MM.1S (cell line): ENCODE data around the gene NPTX1.

Experiments used
- DNase-seq: peaks from one replicate; pipeline ENCODE4 v3.0.0-alpha.2; 2015
- H2AFZ ChIP-seq: fragments of 300-600 bp; sonication (generic); 2 replicates; pipeline ENCODE4 v1.6.0; 2016; ENCODE audit warnings: antibody characterized with exemption, low read length
- H3F3A ChIP-seq: fragments of 300-600 bp; sonication (generic); 2 replicates; pipeline ENCODE4 v1.6.1; 2016; ENCODE audit warnings: mild to moderate bottlenecking, antibody characterized with exemption, low read length, moderate library complexity, mixed read lengths; ENCODE audit not compliant: insufficient read depth
- H3K27ac ChIP-seq: fragments of 300-600 bp; sonication (generic); 2 replicates; pipeline ENCODE4 v1.5.1; 2016; ENCODE audit warnings: mild to moderate bottlenecking, low read length
- H3K27me3 ChIP-seq: fragments of 300-600 bp; sonication (generic); replicated peaks from 2 replicates; pipeline ENCODE4 v1.6.0; 2016; ENCODE audit warnings: low read length; ENCODE audit not compliant: insufficient read depth
- H3K36me3 ChIP-seq: fragments of 300-600 bp; sonication (generic); replicated peaks from 2 replicates; pipeline ENCODE4 v1.6.1; 2016; ENCODE audit warnings: mild to moderate bottlenecking, low read length, mixed read lengths; ENCODE audit not compliant: insufficient read depth
- H3K4me1 ChIP-seq: fragments of 300-600 bp; sonication (generic); 2 replicates; pipeline ENCODE4 v1.6.1; 2016; ENCODE audit warnings: low read length, mixed read lengths
- H3K4me2 ChIP-seq: fragments of 300-600 bp; sonication (generic); 2 replicates; pipeline ENCODE4 v1.6.0; 2016; ENCODE audit warnings: low read depth, low read length
- H3K4me3 ChIP-seq: fragments of 300-600 bp; sonication (generic); 2 replicates; pipeline ENCODE4 v1.5.1; 2016; ENCODE audit warnings: low read length, mixed read lengths
- H3K79me2 ChIP-seq: fragments of 300-600 bp; sonication (generic); 2 replicates; pipeline ENCODE4 v1.6.1; 2016; ENCODE audit warnings: mixed run types, low read length, mixed read lengths
- H3K9ac ChIP-seq: fragments of 300-600 bp; sonication (generic); 2 replicates; pipeline ENCODE4 v1.6.1; 2016; ENCODE audit warnings: low read length, mixed read lengths
- H3K9me2 ChIP-seq: fragments of 300-600 bp; sonication (generic); replicated peaks from 2 replicates; pipeline ENCODE4 v1.6.1; 2016; ENCODE audit warnings: mild to moderate bottlenecking, low read length, mixed read lengths; ENCODE audit not compliant: insufficient read depth
- H3K9me3 ChIP-seq: fragments of 300-600 bp; sonication (generic); replicated peaks from 2 replicates; pipeline ENCODE4 v1.6.1; 2016; ENCODE audit warnings: mild to moderate bottlenecking, low read length, mixed read lengths; ENCODE audit not compliant: insufficient read depth
- H4K20me1 ChIP-seq: fragments of 300-600 bp; sonication (generic); 2 replicates; pipeline ENCODE4 v1.6.1; 2016; ENCODE audit warnings: mild to moderate bottlenecking, low read length, moderate library complexity, mixed read lengths; ENCODE audit not compliant: insufficient read depth
- CTCF ChIP-seq: fragments of 300-600 bp; sonication (generic); IDR thresholded peaks from 2 replicates; pipeline ENCODE4 v1.5.1; 2016; ENCODE audit warnings: antibody characterized with exemption, low read length, mixed read lengths
- EZH2 ChIP-seq: fragments of 300-600 bp; sonication (generic); optimal IDR thresholded peaks from 2 replicates; pipeline ENCODE3; 2017; ENCODE audit warnings: low read depth, mild to moderate bottlenecking, antibody characterized with exemption, low read length, mixed read lengths
- EZH2phosphoT487 ChIP-seq: fragments of 300-600 bp; sonication (generic); IDR thresholded peaks from 2 replicates; pipeline ENCODE4 v1.6.1; 2018; ENCODE audit warnings: antibody characterized with exemption, low read length

NPTX1 gene

GRCh38 chr17:80430446-80431245, 45.8 kb downstream of the NPTX1 start:
- TF ChIP-seq CTCF = no peak
- no peak for TF ChIP-seq EZH2
- no peak for TF ChIP-seq EZH2phosphoT487
- Histone ChIP-seq H2AFZ (no peak overlapping the region), H3K4me2 (no peak overlapping the region), H3K27ac (no peak overlapping the region), H3K9me3 (no peaks in the 10 kb centered on the region), H4K20me1 (no peaks in the 10 kb centered on the region), H3K36me3 (no peaks in the 10 kb centered on the region), H3K9ac (no peak overlapping the region), H3K4me1 (no peaks in the 10 kb centered on the region), H3K4me3 (no peak overlapping the region), H3K27me3 (peaks cover 84% of the 10 kb centered on the region), H3K79me2 (no peaks in the 10 kb centered on the region), H3F3A (no peaks in the 10 kb centered on the region), H3K9me2 (no peaks in the 10 kb centered on the region)
- no peak for DNase-seq

GRCh38 chr17:80429356-80430275, 46.8 kb downstream of the NPTX1 start:
- no peak overlapping the region for H3K4me2 ChIP-seq
- no peaks in the 10 kb centered on the region for H3F3A ChIP-seq
- H3K27ac ChIP-seq = no peak overlapping the region
- H3K36me3 ChIP-seq = no peaks in the 10 kb centered on the region
- H3K79me2 ChIP-seq = no peaks in the 10 kb centered on the region
- no peak overlapping the region for H3K4me3 ChIP-seq
- TF ChIP-seq EZH2 = no peak
- no peak for TF ChIP-seq CTCF
- no peak for TF ChIP-seq EZH2phosphoT487
- no peaks in the 10 kb centered on the region for H3K4me1 ChIP-seq
- H3K9me3 ChIP-seq = no peaks in the 10 kb centered on the region
- DNase-seq = no peak
- no peak overlapping the region for H3K9ac ChIP-seq
- no peaks in the 10 kb centered on the region for H3K9me2 ChIP-seq
- H2AFZ ChIP-seq = no peak overlapping the region
- H3K27me3 ChIP-seq = peaks cover 86% of the 10 kb centered on the region
- H4K20me1 ChIP-seq = no peaks in the 10 kb centered on the region

GRCh38 chr17:80428796-80429195, 47.6 kb downstream of the NPTX1 start:
- Histone ChIP-seq H3K27ac (no peak overlapping the region), H3F3A (no peaks in the 10 kb centered on the region), H3K4me1 (no peaks in the 10 kb centered on the region), H4K20me1 (no peaks in the 10 kb centered on the region), H3K9me3 (no peaks in the 10 kb centered on the region), H2AFZ (no peak overlapping the region), H3K4me2 (no peak overlapping the region), H3K27me3 (peaks cover 84% of the 10 kb centered on the region), H3K9me2 (no peaks in the 10 kb centered on the region), H3K4me3 (no peak overlapping the region), H3K79me2 (no peaks in the 10 kb centered on the region), H3K36me3 (no peaks in the 10 kb centered on the region), H3K9ac (no peak overlapping the region)
- TF ChIP-seq CTCF (no peak), EZH2 (no peak), EZH2phosphoT487 (no peak)
- DNase-seq = no peak
